Bronchial epithelial cell (primary cell): ENCODE data around the gene KPNA3. TPM values are rescaled to one million over a fixed set of nuclear protein-coding genes. Genes with fewer than 3 reads are reported as not detected.
A peak's percentile ranks its signal among the peaks of the same experiment; 100 is the strongest.

Source experiments
- DNase-seq: peaks from one replicate; pipeline ENCODE4 v3.0.0-alpha.2; 2010; ENCODE audit warnings: low read depth
- FAIRE-seq: peaks from 2 replicates; lab custom pipeline; 2011; peaks lifted over from hg19 to GRCh38; lab: Jason Lieb, UNC
- H3K27me3 ChIP-seq: 2 replicates; pipeline ENCODE4 v1.5.1; 2011; ENCODE audit warnings: low read length; ENCODE audit not compliant: control insufficient read depth, insufficient read depth
- H3K36me3 ChIP-seq: 2 replicates; pipeline ENCODE4 v1.5.1; 2011; ENCODE audit warnings: low read length; ENCODE audit not compliant: control insufficient read depth, insufficient read depth
- H3K4me3 ChIP-seq: 2 replicates; pipeline ENCODE4 v1.5.1; 2011; ENCODE audit warnings: mild to moderate bottlenecking, low read depth, low read length, control low read depth
- total RNA-seq: library from RNA; depleted of rRNA; stranded (reverse); fragments of >200 nt; gene quantifications from 2 replicates; pipeline ENCODE4 v1.2.1, GENCODE V29; 2014
- TF ChIP-seq, protein P1 (sequence below): IDR thresholded peaks from 2 replicates; pipeline ENCODE4 v1.5.1; 2011; ENCODE audit warnings: mild to moderate bottlenecking, moderate library complexity, low read length, control low read depth, inconsistent platforms; ENCODE audit not compliant: insufficient read depth, severe bottlenecking

The KPNA3 gene
- total RNA-seq, 1 donor from 2014 or later: 26.9 TPM

DNA sequence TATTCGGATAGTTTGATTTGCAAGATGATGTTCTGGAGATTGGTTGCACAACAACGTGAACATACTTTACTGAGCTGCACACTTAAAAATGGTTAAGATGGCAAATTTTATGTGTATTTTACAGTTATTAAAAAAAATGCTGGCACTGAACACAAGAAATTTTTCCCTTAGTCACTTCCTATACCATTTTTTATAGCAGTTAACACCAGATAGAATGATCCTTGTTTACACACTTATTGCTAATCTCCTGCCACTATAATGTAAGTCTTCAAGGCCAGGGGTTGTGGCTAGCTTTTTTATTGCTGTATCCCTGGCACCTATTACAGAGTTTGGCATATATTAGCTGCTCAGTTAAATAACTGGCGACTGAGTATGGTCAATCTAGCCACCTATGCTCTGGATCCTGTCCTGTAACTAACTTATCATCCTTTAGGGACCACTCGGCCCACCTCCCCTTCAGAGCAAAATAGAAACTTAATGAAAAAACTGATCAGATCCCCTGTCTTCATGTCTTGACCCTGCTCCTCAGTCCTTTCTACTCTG, 99.2 kb downstream of the KPNA3 start:
- H3K27me3 ChIP-seq: no peaks in the 10 kb centered on the region
- no peak overlapping the region for H3K4me3 ChIP-seq
- FAIRE-seq (no peak), DNase-seq (peak; percentile 47)
- H3K36me3 ChIP-seq: no peaks in the 10 kb centered on the region
- TF ChIP-seq, protein P1, sequence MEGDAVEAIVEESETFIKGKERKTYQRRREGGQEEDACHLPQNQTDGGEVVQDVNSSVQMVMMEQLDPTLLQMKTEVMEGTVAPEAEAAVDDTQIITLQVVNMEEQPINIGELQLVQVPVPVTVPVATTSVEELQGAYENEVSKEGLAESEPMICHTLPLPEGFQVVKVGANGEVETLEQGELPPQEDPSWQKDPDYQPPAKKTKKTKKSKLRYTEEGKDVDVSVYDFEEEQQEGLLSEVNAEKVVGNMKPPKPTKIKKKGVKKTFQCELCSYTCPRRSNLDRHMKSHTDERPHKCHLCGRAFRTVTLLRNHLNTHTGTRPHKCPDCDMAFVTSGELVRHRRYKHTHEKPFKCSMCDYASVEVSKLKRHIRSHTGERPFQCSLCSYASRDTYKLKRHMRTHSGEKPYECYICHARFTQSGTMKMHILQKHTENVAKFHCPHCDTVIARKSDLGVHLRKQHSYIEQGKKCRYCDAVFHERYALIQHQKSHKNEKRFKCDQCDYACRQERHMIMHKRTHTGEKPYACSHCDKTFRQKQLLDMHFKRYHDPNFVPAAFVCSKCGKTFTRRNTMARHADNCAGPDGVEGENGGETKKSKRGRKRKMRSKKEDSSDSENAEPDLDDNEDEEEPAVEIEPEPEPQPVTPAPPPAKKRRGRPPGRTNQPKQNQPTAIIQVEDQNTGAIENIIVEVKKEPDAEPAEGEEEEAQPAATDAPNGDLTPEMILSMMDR: no peak

DNA sequence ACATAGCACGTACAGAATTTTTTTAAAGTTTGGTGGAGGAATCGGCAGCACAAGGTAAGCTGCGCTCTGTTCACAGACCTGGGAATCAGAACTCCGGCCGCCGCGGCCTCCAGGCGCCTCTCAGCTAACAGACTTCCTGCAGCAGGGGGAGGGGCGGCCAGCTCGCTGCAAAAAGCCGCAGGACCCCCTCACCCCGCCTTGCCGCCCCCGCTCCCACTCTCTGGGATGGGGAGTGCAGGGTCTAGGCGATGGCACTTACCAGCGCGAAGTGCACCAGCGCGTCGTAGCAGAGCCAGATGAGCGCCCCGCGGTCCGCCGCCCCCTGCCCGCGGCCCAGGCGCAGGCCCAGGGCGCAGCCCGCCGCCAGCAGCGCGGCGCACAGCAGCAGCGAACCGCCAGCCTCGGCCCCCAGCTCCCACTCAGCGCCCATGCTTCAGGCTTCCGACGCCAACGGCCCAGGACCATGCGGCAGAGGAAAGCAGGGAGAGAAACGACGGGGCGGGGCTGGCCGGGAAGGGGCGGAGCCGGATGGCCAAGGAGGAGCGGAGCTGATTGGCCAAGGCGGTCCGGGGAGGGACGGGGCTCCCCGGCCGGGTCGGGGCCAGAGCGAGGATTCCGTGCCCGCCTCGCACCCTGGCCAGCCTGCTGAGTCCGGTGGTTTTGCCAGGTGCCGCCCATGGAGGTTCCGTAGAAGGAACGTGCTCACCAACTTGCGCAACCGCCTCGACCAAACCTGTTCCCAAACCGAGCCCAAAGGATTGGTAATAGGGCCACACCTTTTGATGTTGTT, 101.3 kb downstream of the KPNA3 start, which contains the start of gene EBPL:
Gene EBPL, minus strand, starts transcription at position 492 of the 790 bp plus-strand sequence. Its CDS starts 62 bp downstream, at position 430.
- TF ChIP-seq, protein P1: no peak
- FAIRE-seq (no peak), DNase-seq (peak; percentile 92)
- H3K36me3 ChIP-seq: peaks cover 11% of the 10 kb centered on the region
- no peaks in the 10 kb centered on the region for H3K27me3 ChIP-seq
- H3K4me3 ChIP-seq: peak within 1 kb of the TSS; percentile 76

DNA sequence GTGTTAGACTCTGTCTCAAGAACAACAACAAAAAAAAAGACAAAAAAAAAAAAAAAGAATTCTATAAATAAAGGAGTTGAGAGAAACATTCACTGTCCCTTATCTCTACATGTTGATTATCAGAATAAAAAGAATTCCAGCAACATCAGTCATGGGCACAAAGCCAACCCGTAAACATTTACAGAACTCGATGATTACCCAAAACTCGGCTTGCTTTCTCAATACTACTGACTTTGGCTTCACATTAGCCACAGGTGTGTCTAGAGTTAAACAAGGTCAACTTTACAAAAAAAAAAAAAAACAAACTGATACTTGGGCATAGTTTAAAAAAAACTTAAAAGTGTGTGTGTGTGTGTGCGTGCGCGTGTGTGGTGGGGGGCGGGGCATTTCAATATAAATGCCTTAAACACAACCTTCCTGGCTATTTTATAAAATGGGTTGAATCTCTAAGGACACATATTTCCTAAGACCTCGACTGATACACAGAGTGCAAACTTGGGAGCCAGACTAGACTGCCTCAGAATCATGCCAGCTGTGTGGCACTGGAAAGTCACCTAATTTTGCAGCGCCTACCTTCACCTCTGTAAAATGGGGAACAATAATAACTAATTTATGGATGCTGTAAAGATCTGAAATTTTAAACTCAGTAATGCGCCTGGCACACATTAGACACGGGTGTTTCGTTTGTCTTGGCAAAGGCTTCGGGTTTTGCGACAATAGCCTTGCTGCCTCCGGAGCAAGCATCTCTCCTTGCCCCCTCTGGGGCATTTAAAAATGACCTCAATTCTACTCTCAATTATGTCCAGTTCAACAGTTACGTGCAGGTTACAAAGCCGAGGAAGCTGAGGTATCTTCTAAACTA, 102.1 kb downstream of the KPNA3 start:
- DNase-seq: peak; percentile 69
- Histone ChIP-seq H3K4me3 (peak overlapping the region; percentile 76), H3K27me3 (no peaks in the 10 kb centered on the region), H3K36me3 (peaks cover 14% of the 10 kb centered on the region)
- TF ChIP-seq, protein P1: no peak
- FAIRE-seq: no peak

DNA sequence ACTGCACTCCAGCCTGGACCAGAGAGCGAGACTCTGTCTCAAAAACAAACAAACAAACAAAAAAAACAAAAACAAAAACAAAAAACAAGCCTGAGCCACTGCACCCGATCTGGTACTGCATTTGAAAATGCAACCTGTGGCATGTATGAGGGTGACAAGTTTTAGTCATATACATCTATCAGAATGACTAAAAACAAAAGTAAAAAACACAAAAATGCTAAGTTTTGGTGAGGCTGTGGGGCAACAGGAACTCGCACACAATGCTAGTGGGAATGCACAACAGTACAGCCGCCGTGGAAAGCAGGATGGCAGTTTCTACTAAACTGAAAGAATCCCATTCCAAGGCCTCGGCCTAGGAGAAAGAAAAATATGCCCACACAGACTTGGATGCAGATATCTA, 109.0 kb downstream of the KPNA3 start:
- H3K4me3 ChIP-seq: no peak overlapping the region
- H3K27me3 ChIP-seq: no peaks in the 10 kb centered on the region
- TF ChIP-seq, protein P1: no peak
- FAIRE-seq (no peak), DNase-seq (no peak)
- H3K36me3 ChIP-seq: peaks cover 17% of the 10 kb centered on the region

DNA sequence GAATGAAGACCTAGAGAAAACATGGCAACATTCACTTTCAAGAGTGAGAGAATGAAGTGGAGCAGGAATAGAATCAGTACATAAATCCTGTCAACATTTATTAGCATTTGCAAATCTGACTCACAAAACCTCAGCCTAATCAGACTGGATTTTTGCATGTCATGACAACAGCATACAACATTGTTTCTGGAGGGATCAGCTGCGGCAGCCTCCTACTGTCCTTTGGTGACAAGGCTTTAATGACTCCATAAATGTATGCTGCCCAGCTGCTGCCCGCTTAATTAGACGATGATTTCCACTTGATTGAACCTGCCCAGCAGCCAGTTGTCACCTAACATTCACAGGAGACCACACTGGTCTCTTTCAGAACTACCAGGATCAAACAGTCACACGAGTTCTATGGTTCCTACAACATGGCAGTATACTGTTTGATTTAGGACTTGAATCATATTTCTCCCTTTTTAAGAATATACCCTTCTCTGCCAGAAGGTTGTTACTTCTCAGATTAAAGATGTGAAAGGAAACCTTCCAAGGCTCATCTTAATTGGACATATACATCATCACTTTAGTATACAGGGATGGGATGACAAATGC, 110.5 kb downstream of the KPNA3 start:
- peaks cover 9% of the 10 kb centered on the region for H3K36me3 ChIP-seq
- FAIRE-seq (no peak), DNase-seq (peak; percentile 73)
- TF ChIP-seq, protein P1: no peak
- H3K4me3 ChIP-seq: no peak overlapping the region
- H3K27me3 ChIP-seq: no peaks in the 10 kb centered on the region
